ENCODE results near the gene IGBP1. TPM values are rescaled to one million over a fixed set of nuclear protein-coding genes. Genes with fewer than 3 reads are reported as not detected.
"Not testable (repeated sequence)": the region's sequence is repeated elsewhere in the genome, so short reads cannot be mapped to it uniquely, and the experiment has no call there.

IGBP1 gene
- total and polyA plus RNA-seq, 9 of the 15 experiments (the other 6 are each of a cell fraction or from before 2014, with no cell fraction given): 36.6 to 91.5 (median 52.8) TPM

DNA sequence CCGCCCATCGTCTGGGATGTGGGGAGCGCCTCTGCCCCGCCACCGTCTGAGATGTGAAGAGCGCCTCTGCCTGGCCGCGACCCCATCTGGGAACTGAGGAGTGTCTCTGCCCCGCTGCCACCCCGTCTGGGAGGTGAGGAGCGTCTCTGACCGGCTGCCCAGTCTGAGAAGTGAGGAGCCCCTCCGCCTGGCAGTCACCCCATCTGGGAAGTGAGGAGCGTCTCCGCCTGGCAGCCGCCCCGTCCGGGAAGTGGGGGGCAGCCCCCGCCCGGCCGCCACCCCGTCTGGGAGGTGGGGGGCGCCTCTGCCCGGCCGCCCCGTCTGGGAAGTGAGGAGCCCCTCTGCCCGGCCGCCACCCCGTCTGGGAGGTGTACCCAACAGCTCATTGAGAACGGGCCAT, 10.2 kb upstream of the IGBP1 start:
- H3K36me3 ChIP-seq (ENCODE audit: control insufficient read depth, insufficient read depth, low read length); FAIRE-seq; H4K20me1 ChIP-seq (replicated peaks; ENCODE audit: control insufficient read depth, insufficient read depth, low read length); H3K4me1 ChIP-seq (replicated peaks in 1 of 2; ENCODE audit: control insufficient read depth in 2 of 2, insufficient read depth in 2 of 2, low read length in 2 of 2); H3K4me2 ChIP-seq (ENCODE audit: insufficient read depth, low read length); BruUV-seq (replicated peaks); H3K27me3 ChIP-seq (ENCODE audit: control insufficient read depth in 2 of 2, insufficient read depth in 2 of 2, low read length in 2 of 2); H3K9ac ChIP-seq (ENCODE audit: insufficient read depth in 1 of 2, low read depth in 2 of 2, low read length in 2 of 2); H3K9me3 ChIP-seq (replicated peaks; ENCODE audit: control insufficient read depth, insufficient read depth, low read depth, low read length); in situ Hi-C loops (cut with MboI); H3K9me1 ChIP-seq (ENCODE audit: control insufficient read depth, insufficient read depth, low read length); H3K4me3 ChIP-seq; H3K27ac ChIP-seq (ENCODE audit: extremely low read depth, low read depth, low read length); CTCF ChIA-PET (ENCODE audit: low intra/inter-chr PET ratio); H3K79me2 ChIP-seq (ENCODE audit: control insufficient read depth, insufficient read depth, low read length); ATAC-seq; H2AFZ ChIP-seq (ENCODE audit: low read depth, low read length); POLR2A ChIA-PET; DNase-seq (ENCODE audit: extremely low read depth in 1 of 4, low spot score in 3 of 4); intact Hi-C loops (cut with micrococcal nuclease): not testable (repeated sequence)
- WGBS (ENCODE audit: insufficient coverage, low coverage, missing lambda C conversion rate): 16% methylated on average over 7 of the region's 30 CpGs

DNA sequence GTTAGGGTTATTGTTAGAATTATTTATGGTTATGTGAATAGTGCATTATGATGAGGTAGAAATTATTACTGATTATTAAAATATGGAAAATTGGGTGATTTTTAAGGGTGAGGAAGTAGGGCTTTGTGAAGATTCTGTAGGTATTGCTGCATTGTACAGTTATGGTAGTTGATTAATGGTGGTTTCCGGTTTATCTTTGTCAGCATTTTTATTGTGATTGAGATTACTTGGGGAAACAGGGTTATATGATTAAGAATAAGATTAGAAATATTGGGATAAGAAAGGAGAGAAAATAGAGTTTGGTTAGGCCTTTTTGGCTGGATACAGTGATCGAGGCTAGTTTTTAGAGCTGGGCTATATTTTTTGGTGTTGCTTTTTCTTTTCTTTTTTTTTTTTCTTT, 8.6 kb upstream of the IGBP1 start:
- ChIA-PET POLR2A (no interaction called here), CTCF (ENCODE audit: low intra/inter-chr PET ratio) (no interaction called here)
- no peak overlapping the region for H3K4me2 ChIP-seq (ENCODE audit: insufficient read depth, low read length)
- intact Hi-C loops (cut with micrococcal nuclease): no loop called here
- H3K9ac ChIP-seq (ENCODE audit: insufficient read depth in 1 of 2, low read depth in 2 of 2, low read length in 2 of 2): no peak overlapping the region
- in situ Hi-C loops (cut with MboI): no loop called here
- DNase-seq (ENCODE audit: extremely low read depth in 1 of 4, low spot score in 3 of 4) (no peak), FAIRE-seq (no peak), ATAC-seq (no peak)
- no peak overlapping the region for H3K4me3 ChIP-seq
- peaks cover 0 to 6% of the 10 kb centered on the region in 2 experiments; a peak in 2 of 5 replicates for H3K27me3 ChIP-seq (ENCODE audit: control insufficient read depth in 2 of 2, insufficient read depth in 2 of 2, low read length in 2 of 2)
- H3K4me1 ChIP-seq (replicated peaks in 1 of 2; ENCODE audit: control insufficient read depth in 2 of 2, insufficient read depth in 2 of 2, low read length in 2 of 2): no peaks in the 10 kb centered on the region; a peak in 3 of 5 replicates
- H3K79me2 ChIP-seq (ENCODE audit: control insufficient read depth, insufficient read depth, low read length): no peaks in the 10 kb centered on the region
- 11% methylated on average over 2 of the region's 2 CpGs for WGBS (ENCODE audit: insufficient coverage, low coverage, missing lambda C conversion rate)
- TF ChIP-seq ZC3H4 (CRISPR knock-in tag; IDR thresholded peaks at IDR 0.05; ENCODE audit: borderline replicate concordance) (no peak), NONO (IDR thresholded peaks at IDR 0.05; ENCODE audit: low read depth in 2 of 2, low read length in 1 of 2) (no peak), ZC3H11A (IDR thresholded peaks at IDR 0.05; ENCODE audit: low read depth, low read length) (no peak), ELF2 (CRISPR knock-in tag; IDR thresholded peaks at IDR 0.05) (no peak), MAFF (IDR thresholded peaks at IDR 0.05; ENCODE audit: low read length) (peak; percentile 25; the same call in 1 of the 2 replicates), C11orf30 (IDR thresholded peaks at IDR 0.05; ENCODE audit: low read depth) (peak; percentile 37), NCOA6 (IDR thresholded peaks at IDR 0.05) (no peak), TCFL5 (CRISPR knock-in tag; conservative IDR thresholded peaks at IDR 0.05) (no peak), PCBP1 (IDR thresholded peaks at IDR 0.05; ENCODE audit: low read depth, low read length, poor library complexity, severe bottlenecking) (no peak), RBM39 (optimal IDR thresholded peaks at IDR 0.05; ENCODE audit: low read depth, low read length) (no peak), PHF20 (IDR thresholded peaks at IDR 0.05; ENCODE audit: partially characterized antibody) (no peak), MAFG (tag; conservative IDR thresholded peaks at IDR 0.05) (peak; percentile 23; the same call in 1 of the 2 replicates), KHSRP (IDR thresholded peaks at IDR 0.05) (no peak), ZNF444 (CRISPR knock-in tag; IDR thresholded peaks at IDR 0.05) (no peak), ZNF316 (IDR thresholded peaks at IDR 0.05) (peak; percentile 75)
- TF ChIP-seq, protein P1, sequence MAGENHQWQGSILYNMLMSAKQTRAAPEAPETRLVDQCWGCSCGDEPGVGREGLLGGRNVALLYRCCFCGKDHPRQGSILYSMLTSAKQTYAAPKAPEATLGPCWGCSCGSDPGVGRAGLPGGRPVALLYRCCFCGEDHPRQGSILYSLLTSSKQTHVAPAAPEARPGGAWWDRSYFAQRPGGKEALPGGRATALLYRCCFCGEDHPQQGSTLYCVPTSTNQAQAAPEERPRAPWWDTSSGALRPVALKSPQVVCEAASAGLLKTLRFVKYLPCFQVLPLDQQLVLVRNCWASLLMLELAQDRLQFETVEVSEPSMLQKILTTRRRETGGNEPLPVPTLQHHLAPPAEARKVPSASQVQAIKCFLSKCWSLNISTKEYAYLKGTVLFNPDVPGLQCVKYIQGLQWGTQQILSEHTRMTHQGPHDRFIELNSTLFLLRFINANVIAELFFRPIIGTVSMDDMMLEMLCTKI (IDR thresholded peaks at IDR 0.05; ENCODE audit: partially characterized antibody): no peak
- TF ChIP-seq, protein P2, sequence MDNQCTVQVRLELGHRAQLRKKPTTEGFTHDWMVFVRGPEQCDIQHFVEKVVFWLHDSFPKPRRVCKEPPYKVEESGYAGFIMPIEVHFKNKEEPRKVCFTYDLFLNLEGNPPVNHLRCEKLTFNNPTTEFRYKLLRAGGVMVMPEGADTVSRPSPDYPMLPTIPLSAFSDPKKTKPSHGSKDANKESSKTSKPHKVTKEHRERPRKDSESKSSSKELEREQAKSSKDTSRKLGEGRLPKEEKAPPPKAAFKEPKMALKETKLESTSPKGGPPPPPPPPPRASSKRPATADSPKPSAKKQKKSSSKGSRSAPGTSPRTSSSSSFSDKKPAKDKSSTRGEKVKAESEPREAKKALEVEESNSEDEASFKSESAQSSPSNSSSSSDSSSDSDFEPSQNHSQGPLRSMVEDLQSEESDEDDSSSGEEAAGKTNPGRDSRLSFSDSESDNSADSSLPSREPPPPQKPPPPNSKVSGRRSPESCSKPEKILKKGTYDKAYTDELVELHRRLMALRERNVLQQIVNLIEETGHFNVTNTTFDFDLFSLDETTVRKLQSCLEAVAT (IDR thresholded peaks at IDR 0.05): no peak
- no peak overlapping the region for H3K27ac ChIP-seq (ENCODE audit: extremely low read depth, low read depth, low read length)
- H3K9me1 ChIP-seq (ENCODE audit: control insufficient read depth, insufficient read depth, low read length): no peaks in the 10 kb centered on the region
- H3K36me3 ChIP-seq (ENCODE audit: control insufficient read depth, insufficient read depth, low read length): no peaks in the 10 kb centered on the region
- H4K20me1 ChIP-seq (replicated peaks; ENCODE audit: control insufficient read depth, insufficient read depth, low read length): no peaks in the 10 kb centered on the region
- no TSS peak for BruUV-seq (replicated peaks)
- no peak overlapping the region for H2AFZ ChIP-seq (ENCODE audit: low read depth, low read length)
- H3K9me3 ChIP-seq (replicated peaks; ENCODE audit: control insufficient read depth, insufficient read depth, low read depth, low read length): no peaks in the 10 kb centered on the region

Data from K562 (cell line).